Keratinocyte (primary cell): ENCODE results near the gene MC2R. TPM values are rescaled to one million over a fixed set of nuclear protein-coding genes. Genes with fewer than 3 reads are reported as not detected.

Experiments used
- DNase-seq: peaks from one replicate; pipeline ENCODE4 v3.0.0-alpha.2; 2011; ENCODE audit warnings: low read depth, missing footprints, low spot score
- FAIRE-seq: peaks from 2 replicates; lab custom pipeline; 2011; peaks lifted over from hg19 to GRCh38; lab: Jason Lieb, UNC
- H2AFZ ChIP-seq: 2 replicates; pipeline ENCODE4 v1.6.0; 2012; ENCODE audit warnings: low read length, control low read depth, inconsistent platforms; ENCODE audit not compliant: control insufficient read depth
- H3K27ac ChIP-seq: 2 replicates; pipeline ENCODE4 v1.5.1; 2011; ENCODE audit warnings: low read length; ENCODE audit not compliant: control insufficient read depth, insufficient read depth
- H3K27me3 ChIP-seq: 3 replicates; pipeline ENCODE4 v1.6.0; 2011; ENCODE audit warnings: low read length; ENCODE audit not compliant: control insufficient read depth, insufficient read depth; ENCODE audit errors: extremely low read depth
- H3K36me3 ChIP-seq, 2 experiments: 2 replicates in 1 of 2; 3 replicates in 1 of 2; pipeline ENCODE4 v1.5.1; 2011; ENCODE audit warnings: low read length in 2 of 2, mild to moderate bottlenecking in 1 of 2; ENCODE audit not compliant: control insufficient read depth in 2 of 2, insufficient read depth in 2 of 2; ENCODE audit errors: extremely low read depth in 1 of 2
- H3K4me1 ChIP-seq: 3 replicates; pipeline ENCODE4 v1.5.1; 2011; ENCODE audit warnings: low read length; ENCODE audit not compliant: control insufficient read depth, insufficient read depth; ENCODE audit errors: extremely low read depth
- H3K4me2 ChIP-seq: 3 replicates; pipeline ENCODE4 v1.6.0; 2011; ENCODE audit warnings: low read depth, low read length; ENCODE audit not compliant: control insufficient read depth, insufficient read depth; ENCODE audit errors: extremely low read depth
- H3K4me3 ChIP-seq, 3 experiments: fragments of 200-600 bp in 1 of 3; sonication (generic) in 1 of 3; 2 replicates in 2 of 3; 3 replicates in 1 of 3; pipeline ENCODE4 v1.5.1; 2011 to 2016; ENCODE audit warnings: low read length in 3 of 3, mild to moderate bottlenecking in 3 of 3, control low read depth in 2 of 3, inconsistent platforms in 1 of 3, low read depth in 1 of 3, mixed read lengths in 1 of 3, mixed run types in 1 of 3, moderate library complexity in 1 of 3; ENCODE audit not compliant: control insufficient read depth in 2 of 3, insufficient read depth in 2 of 3; ENCODE audit errors: extremely low read depth in 1 of 3
- H3K79me2 ChIP-seq: 2 replicates; pipeline ENCODE4 v1.6.0; 2012; ENCODE audit warnings: low read length; ENCODE audit not compliant: control insufficient read depth, insufficient read depth
- H3K9ac ChIP-seq: 3 replicates; pipeline ENCODE4 v1.6.0; 2011; ENCODE audit warnings: low read length; ENCODE audit not compliant: control insufficient read depth, insufficient read depth; ENCODE audit errors: extremely low read depth
- H3K9me1 ChIP-seq: 3 replicates; pipeline ENCODE4 v1.6.0; 2011; ENCODE audit warnings: low read length; ENCODE audit not compliant: control insufficient read depth, insufficient read depth; ENCODE audit errors: extremely low read depth
- H3K9me3 ChIP-seq: 2 replicates; pipeline ENCODE4 v1.5.1; 2012; ENCODE audit warnings: low read depth, low read length; ENCODE audit not compliant: control insufficient read depth
- H4K20me1 ChIP-seq: 3 replicates; pipeline ENCODE4 v1.6.0; 2011; ENCODE audit warnings: low read length; ENCODE audit not compliant: control insufficient read depth, insufficient read depth; ENCODE audit errors: extremely low read depth
- CTCF ChIP-seq, 3 experiments: IDR thresholded peaks in 1 of 3; conservative IDR thresholded peaks in 1 of 3; optimal IDR thresholded peaks in 1 of 3; 2 replicates in 2 of 3; 3 replicates in 1 of 3; pipeline versions ENCODE3 to v1.5.1; 2011; ENCODE audit warnings: low read length in 3 of 3, mild to moderate bottlenecking in 3 of 3, moderate library complexity in 2 of 3, control low read depth in 1 of 3, inconsistent platforms in 1 of 3; ENCODE audit not compliant: insufficient read depth in 2 of 3; ENCODE audit errors: extremely low read depth in 1 of 3
- EZH2 ChIP-seq: IDR thresholded peaks from one replicate; pipeline ENCODE4 v1.6.1; 2012; ENCODE audit warnings: inconsistent platforms, mild to moderate bottlenecking, low read length, moderate library complexity
- dilution Hi-C: fragments of 300-500 bp; cut with MboI; formaldehyde crosslinking; loops from one replicate; pipeline ENCODE4 v1.7.0; 2020; ENCODE audit warnings: low sequenced_read_pairs; ENCODE audit not compliant: extremely low pct_ligation_motif_present
- polyA plus RNA-seq, 5 experiments: library from polyadenylated mRNA; depleted of rRNA in 3 of 5; stranded (reverse) in 3 of 5; stranded (forward) in 1 of 5; unstranded in 1 of 5; fragments of >200 nt; gene quantifications; 1 replicate in 1 of 5; 2 replicates in 3 of 5; 3 replicates in 1 of 5; pipeline versions ENCODE4 v1.2.1 to v1.2.3, GENCODE V29; 2011 to 2012; ENCODE audit warnings: missing spikeins in 2 of 5, low read depth in 1 of 5, low replicate concordance in 1 of 5

MC2R gene
- polyA plus RNA-seq, 1 donor (not counting 4 experiments of a cell fraction or from before 2014, with no cell fraction given): not detected

- H3K27ac ChIP-seq: no peak overlapping the region
- no peaks in the 10 kb centered on the region for H3K9me1 ChIP-seq
- dilution Hi-C loops: no loop called here
- H3K36me3 ChIP-seq: no peaks in the 10 kb centered on the region
- H2AFZ ChIP-seq: no peak overlapping the region
- no peaks in the 10 kb centered on the region for H3K4me1 ChIP-seq
- no peak overlapping the region for H3K9ac ChIP-seq
- no peaks in the 10 kb centered on the region for H3K27me3 ChIP-seq
- no peak for TF ChIP-seq EZH2
- no peak for TF ChIP-seq CTCF (optimal IDR thresholded peaks at IDR 0.05 in 1 of 3, IDR thresholded peaks at IDR 0.05 in 1 of 3, conservative IDR thresholded peaks at IDR 0.05 in 1 of 3; ENCODE audit: extremely low read depth in 1 of 3, insufficient read depth in 2 of 3, low read length in 3 of 3)
- no peak overlapping the region for H3K4me2 ChIP-seq
- DNase-seq: no peak
- peaks cover 2% of the 10 kb centered on the region for H3K9me3 ChIP-seq
- no peak overlapping the region for H3K4me3 ChIP-seq
- no peaks in the 10 kb centered on the region for H4K20me1 ChIP-seq
- FAIRE-seq: no peak
- no peaks in the 10 kb centered on the region for H3K79me2 ChIP-seq
Measured at GRCh38 chr18:13890761-13891361, 24.5 kb downstream of the MC2R start.

GRCh38 chr18:13889671-13890070 lies 25.7 kb downstream of the MC2R start:
- no peak overlapping the region for H3K27ac ChIP-seq
- H4K20me1 ChIP-seq: no peaks in the 10 kb centered on the region
- H3K9ac ChIP-seq: no peak overlapping the region
- no peak overlapping the region for H3K4me3 ChIP-seq
- H3K9me1 ChIP-seq: no peaks in the 10 kb centered on the region
- no peak overlapping the region for H2AFZ ChIP-seq
- FAIRE-seq (no peak), DNase-seq (no peak)
- no peak overlapping the region for H3K4me2 ChIP-seq
- H3K27me3 ChIP-seq: no peaks in the 10 kb centered on the region
- H3K79me2 ChIP-seq: no peaks in the 10 kb centered on the region
- TF ChIP-seq EZH2 (no peak), CTCF (optimal IDR thresholded peaks at IDR 0.05 in 1 of 3, IDR thresholded peaks at IDR 0.05 in 1 of 3, conservative IDR thresholded peaks at IDR 0.05 in 1 of 3; ENCODE audit: extremely low read depth in 1 of 3, insufficient read depth in 2 of 3, low read length in 3 of 3) (no peak)
- H3K9me3 ChIP-seq: peaks cover 4% of the 10 kb centered on the region
- H3K4me1 ChIP-seq: no peaks in the 10 kb centered on the region
- H3K36me3 ChIP-seq: no peaks in the 10 kb centered on the region
- dilution Hi-C loops: no loop called here
